Measurements from ENCODE around the gene MEGF6.

Gene MEGF6

DNA sequence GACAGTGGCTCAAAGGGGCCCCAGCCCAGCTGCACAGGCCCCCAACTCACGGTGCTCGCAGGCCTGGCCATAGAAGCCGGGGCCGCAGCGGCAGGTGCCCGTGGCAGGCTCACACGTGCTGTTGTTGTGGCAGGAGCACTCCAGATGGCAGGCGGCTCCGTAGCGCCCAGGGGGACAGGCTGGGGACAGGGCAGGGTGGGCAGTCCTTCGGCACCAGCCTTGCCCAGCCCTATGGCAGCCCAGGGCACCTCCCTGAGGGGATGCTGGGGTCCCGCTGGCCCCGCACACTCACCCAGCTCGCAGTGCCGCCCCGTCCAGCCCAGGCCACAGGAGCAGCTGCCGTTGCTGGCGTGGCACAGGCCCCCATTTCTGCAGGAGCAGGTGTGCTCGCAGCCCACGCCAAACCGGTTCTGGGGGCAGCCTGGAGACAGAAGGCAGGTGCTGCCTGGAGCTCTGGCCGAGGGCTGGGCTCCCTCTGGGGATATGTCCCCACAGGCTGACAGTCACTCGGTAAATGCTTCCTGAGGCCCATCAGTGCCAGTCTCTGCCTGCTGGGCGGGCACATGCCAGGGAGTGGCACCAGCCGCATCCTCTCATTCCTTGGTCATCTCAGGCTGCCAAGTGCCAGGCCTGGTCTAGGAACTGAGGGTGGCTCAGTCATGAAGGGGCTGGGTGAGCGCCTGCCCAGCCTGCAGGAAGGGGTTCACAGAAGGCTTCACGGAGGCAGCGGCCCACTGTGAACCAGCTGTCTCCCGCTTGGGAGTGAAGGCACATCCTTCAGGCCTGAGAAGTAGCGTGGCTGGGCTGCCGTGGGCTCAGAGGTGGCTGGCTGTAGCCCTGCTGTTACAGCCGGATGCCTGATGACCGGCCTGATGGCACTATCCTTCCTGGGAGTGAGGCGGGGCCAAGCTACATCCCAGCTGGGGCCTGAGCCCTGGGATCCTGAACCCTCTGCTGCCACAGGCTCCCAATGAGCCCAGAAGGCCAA lies 116.7 kb downstream of the MEGF6 start:
- H3K9me3 Mint-ChIP-seq = no peaks in the 10 kb centered on the region
- H3K36me3 Mint-ChIP-seq = peaks cover 0 to 2% of the 10 kb centered on the region in 2 donors
- ATAC-seq (replicated peaks) (no peak), DNase-seq (no peak)
- H3K4me1 Mint-ChIP-seq = peaks cover 5 to 15% of the 10 kb centered on the region in 2 donors
- H3K27me3 Mint-ChIP-seq = no peaks in the 10 kb centered on the region
- no peak overlapping the region for H3K27ac Mint-ChIP-seq
- no peak overlapping the region for H3K4me3 Mint-ChIP-seq

DNA sequence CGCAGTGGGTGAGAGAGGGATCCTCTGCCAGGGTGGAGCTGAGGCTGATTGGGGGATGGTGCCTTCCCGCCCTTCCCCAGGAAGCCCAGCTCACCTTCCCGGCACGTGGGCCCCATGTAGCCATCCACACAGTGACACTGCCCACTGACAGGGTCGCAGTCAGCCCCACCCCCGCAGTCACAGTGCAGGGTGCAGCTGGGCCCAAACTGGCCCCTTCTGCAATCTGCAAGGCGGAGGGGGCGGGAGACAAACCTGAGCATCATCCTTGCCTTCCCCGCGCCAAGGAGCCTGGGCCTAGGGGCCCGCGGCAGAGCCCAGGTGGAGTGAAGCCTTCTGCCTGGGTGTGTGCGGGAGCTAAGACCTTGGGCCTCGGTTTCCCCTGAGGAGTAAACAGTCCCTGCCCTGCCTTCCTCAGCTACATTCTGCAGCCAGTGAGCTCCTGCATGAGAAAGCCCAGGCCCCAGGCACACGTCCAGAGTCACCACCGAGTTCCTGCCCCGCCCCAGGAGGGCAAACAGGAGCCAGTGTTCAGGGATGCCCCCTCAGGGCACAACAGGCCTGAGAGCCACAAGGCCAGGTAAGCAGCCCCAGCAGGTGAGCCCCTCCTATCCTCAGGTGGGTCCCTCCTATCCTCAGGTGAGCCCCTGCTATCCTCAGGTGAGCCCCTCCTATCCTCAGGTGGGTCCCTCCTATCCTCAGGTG lies 118.6 kb downstream of the MEGF6 start:
- H3K9me3 Mint-ChIP-seq = peaks cover 11% of the 10 kb centered on the region in 2 donors
- H3K4me1 Mint-ChIP-seq = peaks cover 5 to 12% of the 10 kb centered on the region in 2 donors
- no peak overlapping the region for H3K27ac Mint-ChIP-seq
- no peak overlapping the region for H3K4me3 Mint-ChIP-seq
- no peaks in the 10 kb centered on the region for H3K27me3 Mint-ChIP-seq
- DNase-seq (no peak), ATAC-seq (replicated peaks) (no peak)
- peaks cover 2 to 7% of the 10 kb centered on the region in 2 donors for H3K36me3 Mint-ChIP-seq

DNA sequence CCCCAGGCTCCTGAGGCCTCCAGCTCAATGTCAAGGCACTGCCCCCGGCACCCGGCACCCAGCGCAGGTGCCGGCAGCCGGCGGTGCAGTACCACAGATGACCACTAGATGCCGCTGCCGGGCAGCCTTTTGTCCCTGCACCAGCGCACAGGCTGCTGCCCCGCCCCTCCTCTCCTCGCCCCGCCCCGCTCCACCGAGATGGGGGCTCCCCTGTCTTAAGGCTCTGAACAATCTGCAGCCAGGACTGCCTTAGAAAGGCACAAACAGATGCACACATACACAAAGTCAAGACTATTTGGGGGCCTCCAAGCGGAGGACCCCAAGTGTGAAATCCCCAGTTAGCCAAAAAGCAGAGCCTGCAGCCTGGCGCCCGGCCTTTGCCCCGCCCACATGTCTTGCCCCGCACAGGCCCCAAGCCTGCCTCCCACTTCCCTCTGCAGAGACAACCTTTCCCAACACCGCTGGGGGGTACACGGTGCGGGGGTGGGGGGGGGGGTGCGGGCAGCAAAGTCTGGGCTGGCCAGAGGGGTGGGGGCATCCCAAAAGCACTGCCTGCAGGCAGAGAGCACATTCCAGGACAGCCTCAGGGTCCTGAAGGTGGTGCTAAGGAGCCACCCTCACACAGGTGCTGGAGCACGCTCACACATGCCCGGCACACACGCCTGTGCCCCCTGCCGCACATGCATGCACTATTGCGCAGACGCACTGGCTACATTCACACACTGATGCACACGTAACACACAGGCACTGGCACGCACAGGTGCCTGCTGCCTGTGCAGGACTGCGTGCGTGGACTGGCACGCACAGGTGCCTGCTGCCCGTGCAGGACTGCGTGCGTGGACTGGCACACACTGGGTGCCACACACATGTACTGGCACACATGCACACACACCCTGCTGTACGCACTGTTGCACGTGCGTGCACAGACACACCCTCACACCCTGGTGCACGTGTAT lies 119.7 kb downstream of the MEGF6 start:
- ATAC-seq (replicated peaks) = peak; percentile 94 to 95
- H3K9me3 Mint-ChIP-seq = peaks cover 11% of the 10 kb centered on the region in 2 donors
- peaks cover 2 to 7% of the 10 kb centered on the region in 2 donors for H3K36me3 Mint-ChIP-seq
- H3K27ac Mint-ChIP-seq = peak overlapping the region; percentile 31
- H3K4me3 Mint-ChIP-seq = peak overlapping the region; percentile 75 to 77
- peaks cover 5 to 12% of the 10 kb centered on the region in 2 donors for H3K4me1 Mint-ChIP-seq
- no peaks in the 10 kb centered on the region for H3K27me3 Mint-ChIP-seq
- peak; percentile 76 for DNase-seq

DNA sequence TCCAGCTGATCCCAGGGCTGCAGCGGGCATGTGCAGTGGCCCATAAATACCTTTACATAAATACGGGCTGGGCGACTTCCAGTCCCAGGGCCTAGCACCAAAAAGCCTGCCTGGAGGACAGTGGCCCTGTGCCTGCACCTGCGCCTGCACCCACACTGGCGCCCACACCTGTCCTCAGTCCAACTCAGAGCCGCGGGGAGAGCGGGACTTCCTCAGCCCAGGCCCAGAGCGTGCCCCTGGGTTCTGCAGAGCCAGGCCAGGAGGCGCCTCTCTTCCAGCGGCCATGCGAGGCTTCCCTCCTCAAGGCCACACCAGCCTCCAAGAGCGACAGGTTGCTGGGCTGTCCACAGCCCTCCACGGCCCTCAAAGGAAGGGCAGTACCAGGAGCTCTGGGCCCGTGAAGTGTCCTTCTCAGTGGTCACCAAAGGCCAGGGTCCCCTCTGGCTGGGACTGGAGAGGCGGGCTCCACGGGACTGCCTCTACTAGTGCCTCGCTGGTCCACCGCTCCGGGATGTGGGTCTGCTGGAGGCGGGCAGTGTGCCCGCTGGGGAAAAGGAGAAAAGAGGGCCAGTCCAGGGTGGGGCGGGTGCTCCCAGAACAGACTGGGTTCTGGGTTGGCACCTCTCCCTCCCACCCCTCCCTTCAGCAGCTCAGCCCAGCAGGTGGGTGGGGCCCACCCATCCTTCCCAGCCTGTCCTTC lies 121.1 kb downstream of the MEGF6 start:
- DNase-seq = no peak
- no peak overlapping the region for H3K4me3 Mint-ChIP-seq
- no peak overlapping the region for H3K27ac Mint-ChIP-seq
- peaks cover 5 to 12% of the 10 kb centered on the region in 2 donors for H3K4me1 Mint-ChIP-seq
- H3K27me3 Mint-ChIP-seq = peaks cover 0 to 1% of the 10 kb centered on the region in 2 donors
- ATAC-seq (replicated peaks) = no peak
- peaks cover 11% of the 10 kb centered on the region in 2 donors for H3K9me3 Mint-ChIP-seq
- H3K36me3 Mint-ChIP-seq = peaks cover 2 to 7% of the 10 kb centered on the region in 2 donors

DNA sequence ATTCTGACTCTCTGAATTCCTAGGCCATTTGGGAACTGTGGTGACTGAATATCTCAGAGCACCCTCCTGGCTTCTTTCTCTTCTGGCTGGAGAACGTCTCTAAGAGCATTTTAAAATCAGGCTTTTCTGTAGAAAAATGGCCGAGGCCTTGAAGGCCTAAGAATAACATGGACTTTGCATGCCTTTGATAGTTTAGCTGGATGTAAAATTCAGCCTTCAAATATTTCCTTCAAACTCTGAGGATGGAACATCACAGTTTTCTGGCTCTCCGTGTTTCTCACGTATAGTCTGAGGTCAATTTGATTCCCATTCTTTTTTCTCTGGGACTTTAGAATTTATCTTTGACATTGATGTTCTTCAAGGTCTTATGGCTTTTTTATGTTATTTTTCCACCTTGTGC lies 122.9 kb downstream of the MEGF6 start:
- no peak for DNase-seq
- peaks cover 11% of the 10 kb centered on the region in 2 donors for H3K9me3 Mint-ChIP-seq
- H3K27me3 Mint-ChIP-seq = peaks cover 7 to 16% of the 10 kb centered on the region in 2 donors
- H3K4me3 Mint-ChIP-seq = no peak overlapping the region
- peaks cover 2 to 7% of the 10 kb centered on the region in 2 donors for H3K36me3 Mint-ChIP-seq
- peaks cover 8 to 18% of the 10 kb centered on the region in 2 donors for H3K4me1 Mint-ChIP-seq
- no peak overlapping the region for H3K27ac Mint-ChIP-seq
- ATAC-seq (replicated peaks) = no peak

DNA sequence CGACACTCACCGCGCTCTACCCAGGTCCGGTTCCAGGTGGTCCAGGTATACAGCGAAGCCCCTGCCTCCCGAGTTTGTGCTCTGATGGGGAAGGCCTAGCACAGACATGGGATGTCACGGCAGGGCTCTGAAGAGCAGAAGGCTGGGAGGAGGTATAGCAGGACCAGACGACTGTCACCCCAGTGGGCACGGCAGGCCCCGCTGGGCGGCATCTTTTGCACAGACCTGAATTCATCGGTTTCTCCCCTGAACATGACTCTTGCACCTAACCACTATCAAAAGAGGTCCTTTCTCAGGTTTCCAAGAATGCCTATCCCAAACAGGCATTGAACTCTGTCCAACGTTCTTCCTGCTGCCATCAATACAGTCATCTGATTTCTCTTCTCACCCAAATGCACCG lies 126.3 kb downstream of the MEGF6 start:
- H3K27me3 Mint-ChIP-seq = peaks cover 7 to 21% of the 10 kb centered on the region in 2 donors
- H3K36me3 Mint-ChIP-seq = peaks cover 0 to 7% of the 10 kb centered on the region in 2 donors
- no peak for ATAC-seq (replicated peaks)
- H3K4me3 Mint-ChIP-seq = no peak overlapping the region
- no peak for DNase-seq
- H3K4me1 Mint-ChIP-seq = peaks cover 2 to 7% of the 10 kb centered on the region in 2 donors
- peaks cover 11% of the 10 kb centered on the region in 2 donors for H3K9me3 Mint-ChIP-seq
- H3K27ac Mint-ChIP-seq = no peak overlapping the region

DNA sequence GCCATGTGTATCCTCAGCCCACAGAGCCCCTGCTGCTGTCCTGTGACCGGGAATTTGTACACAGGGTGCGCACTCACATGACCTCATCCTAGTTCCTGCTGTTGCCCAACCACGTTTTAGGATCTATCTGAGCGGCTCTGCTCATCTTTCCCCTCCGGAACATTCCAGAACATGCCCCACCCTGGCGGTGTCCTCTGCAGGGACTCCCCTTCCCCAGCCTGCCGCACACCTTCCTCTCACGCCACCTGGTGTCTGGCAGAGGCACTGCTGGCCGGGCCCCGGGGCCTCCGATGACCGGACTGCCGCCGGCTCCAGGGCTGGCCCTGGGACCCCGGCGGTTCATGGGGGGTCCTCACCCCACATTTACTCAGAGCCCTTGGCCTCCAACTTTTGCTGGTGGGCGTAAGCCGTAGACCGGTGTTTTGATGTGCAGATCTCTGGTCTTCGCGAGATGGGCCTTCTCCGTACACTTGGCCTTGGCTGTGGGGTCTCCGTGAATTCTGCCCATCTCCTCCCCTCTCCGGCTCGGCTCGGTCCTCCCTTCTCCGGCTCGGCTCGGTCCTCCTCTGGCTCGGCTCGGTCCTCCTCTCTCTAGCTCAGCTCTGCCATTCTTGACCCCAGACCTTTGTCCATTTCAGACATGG lies 127.4 kb downstream of the MEGF6 start:
- ATAC-seq (replicated peaks) = peak; percentile 48 to 51

DNA sequence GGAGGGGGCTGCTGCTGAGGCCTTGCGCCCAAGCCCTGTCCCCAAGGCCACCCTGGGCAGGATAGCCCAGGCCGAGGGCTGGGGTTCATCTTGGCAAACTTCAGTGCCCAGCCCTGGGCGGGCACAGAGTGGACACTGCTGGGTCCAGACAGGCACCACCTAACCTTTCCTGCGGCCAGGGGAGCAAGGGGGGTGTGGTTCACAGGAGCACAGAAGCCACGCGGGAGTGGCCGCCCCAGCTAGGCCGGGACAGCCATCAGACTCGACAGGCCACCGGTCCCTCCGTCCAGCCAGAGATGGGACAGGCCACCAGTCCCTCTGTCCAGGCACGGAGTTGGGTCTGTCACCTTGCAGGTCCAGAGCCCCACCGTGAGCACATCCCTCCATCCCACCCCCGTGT lies 127.9 kb downstream of the MEGF6 start:
- H3K36me3 Mint-ChIP-seq = no peaks in the 10 kb centered on the region
- peaks cover 4% of the 10 kb centered on the region in 2 donors for H3K9me3 Mint-ChIP-seq
- H3K4me1 Mint-ChIP-seq = peaks cover 2 to 7% of the 10 kb centered on the region in 2 donors
- H3K27ac Mint-ChIP-seq = no peak overlapping the region
- no peak overlapping the region for H3K4me3 Mint-ChIP-seq
- ATAC-seq (replicated peaks) (no peak), DNase-seq (no peak)
- peaks cover 7 to 21% of the 10 kb centered on the region in 2 donors for H3K27me3 Mint-ChIP-seq

More for the DNA sequence above, 127.4 kb downstream of the MEGF6 start:
- no peak overlapping the region for H3K4me3 Mint-ChIP-seq
- peaks cover 7 to 21% of the 10 kb centered on the region in 2 donors for H3K27me3 Mint-ChIP-seq
- peaks cover 0 to 3% of the 10 kb centered on the region in 2 donors for H3K36me3 Mint-ChIP-seq
- peaks cover 8 to 9% of the 10 kb centered on the region in 2 donors for H3K9me3 Mint-ChIP-seq
- peaks cover 2 to 7% of the 10 kb centered on the region in 2 donors for H3K4me1 Mint-ChIP-seq
- no peak for DNase-seq
- H3K27ac Mint-ChIP-seq = no peak overlapping the region

DNA sequence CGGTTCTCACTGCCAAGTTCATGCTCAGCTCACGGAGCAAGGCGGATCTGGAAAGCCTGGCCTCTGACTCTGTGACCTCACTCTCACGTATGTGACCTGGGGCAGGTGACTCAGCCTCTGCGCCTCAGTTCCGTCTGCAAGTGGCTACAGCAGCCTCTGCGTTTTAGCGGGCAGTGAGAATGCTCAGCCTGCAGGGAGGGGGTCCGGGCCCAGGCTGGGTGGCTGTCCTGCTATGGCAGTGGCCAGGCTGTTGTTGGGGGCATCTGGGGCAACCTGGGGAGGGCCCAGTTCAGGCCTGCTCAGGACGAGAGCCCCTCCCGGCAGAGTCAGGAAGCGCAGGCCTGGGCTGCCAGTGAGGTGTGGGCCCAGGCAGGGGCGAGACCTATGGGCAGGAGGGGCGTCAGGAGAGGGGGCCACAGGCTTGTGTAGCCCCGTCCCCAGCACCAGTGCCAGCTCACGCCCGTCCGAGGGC lies 128.9 kb downstream of the MEGF6 start:
- ATAC-seq (replicated peaks) (peak; percentile 59), DNase-seq (no peak)
- H3K36me3 Mint-ChIP-seq = no peaks in the 10 kb centered on the region
- no peak overlapping the region for H3K27ac Mint-ChIP-seq
- no peaks in the 10 kb centered on the region for H3K9me3 Mint-ChIP-seq
- peaks cover 2 to 7% of the 10 kb centered on the region in 2 donors for H3K4me1 Mint-ChIP-seq
- no peak overlapping the region for H3K4me3 Mint-ChIP-seq
- H3K27me3 Mint-ChIP-seq = peaks cover 11 to 21% of the 10 kb centered on the region in 2 donors

DNA sequence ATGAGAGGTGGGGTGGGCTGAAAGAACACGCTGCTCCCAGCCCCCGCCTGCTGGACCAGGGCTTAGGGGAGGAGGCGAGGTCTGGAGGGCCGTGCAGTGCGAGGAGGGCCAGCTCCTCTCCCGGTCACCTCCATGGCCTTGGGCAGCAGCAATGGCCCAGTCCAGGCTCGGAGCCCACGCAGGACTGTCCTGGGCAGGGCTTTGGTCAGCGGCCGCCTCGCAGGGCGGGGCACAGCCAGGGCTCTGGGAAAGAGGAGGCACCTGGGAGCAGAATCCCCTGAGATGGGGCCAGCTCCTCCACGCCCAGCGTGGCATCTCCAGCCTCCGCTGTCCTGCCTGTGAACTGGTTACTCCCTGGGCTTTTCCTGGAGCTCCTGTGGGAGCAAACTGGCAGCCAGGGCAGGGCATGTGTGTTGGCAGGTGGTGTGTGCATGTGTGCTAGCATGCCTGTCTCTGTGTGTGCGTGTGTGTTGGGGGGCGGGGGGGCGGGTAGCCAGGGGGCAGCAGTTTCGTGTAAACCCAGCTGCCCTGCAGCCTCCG lies 129.4 kb downstream of the MEGF6 start:
- peaks cover 12 to 21% of the 10 kb centered on the region in 2 donors for H3K27me3 Mint-ChIP-seq
- H3K4me3 Mint-ChIP-seq = no peak overlapping the region
- no peak overlapping the region for H3K27ac Mint-ChIP-seq
- DNase-seq = no peak
- H3K4me1 Mint-ChIP-seq = peaks cover 2 to 7% of the 10 kb centered on the region in 2 donors
- no peaks in the 10 kb centered on the region for H3K36me3 Mint-ChIP-seq
- no peaks in the 10 kb centered on the region for H3K9me3 Mint-ChIP-seq
- no peak for ATAC-seq (replicated peaks)

DNA sequence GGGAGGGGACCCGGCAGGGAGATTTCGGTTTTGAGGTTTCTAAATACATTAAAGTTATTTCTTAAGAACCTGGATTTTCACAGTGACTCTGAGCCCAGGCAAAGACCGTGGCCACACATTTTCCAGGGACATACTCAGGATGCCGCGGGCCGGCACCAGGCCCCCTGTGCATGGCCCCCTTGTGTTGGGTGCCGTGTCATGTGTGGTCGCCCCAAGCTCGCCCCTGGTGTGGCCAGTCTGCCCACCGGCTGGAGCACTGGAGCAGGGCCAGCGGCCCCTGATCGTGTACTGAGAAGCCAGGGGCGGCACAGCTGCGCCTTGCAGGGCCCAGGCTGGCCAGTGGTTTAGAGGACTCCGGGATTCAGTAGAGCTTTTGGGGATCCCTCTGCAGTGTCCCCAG lies 130.3 kb downstream of the MEGF6 start:
- Mint-ChIP-seq H3K36me3 (no peaks in the 10 kb centered on the region), H3K27me3 (peaks cover 12 to 21% of the 10 kb centered on the region in 2 donors), H3K4me3 (no peak overlapping the region), H3K9me3 (no peaks in the 10 kb centered on the region), H3K27ac (no peak overlapping the region), H3K4me1 (peaks cover 2 to 7% of the 10 kb centered on the region in 2 donors)
- ATAC-seq (replicated peaks) (no peak), DNase-seq (no peak)

DNA sequence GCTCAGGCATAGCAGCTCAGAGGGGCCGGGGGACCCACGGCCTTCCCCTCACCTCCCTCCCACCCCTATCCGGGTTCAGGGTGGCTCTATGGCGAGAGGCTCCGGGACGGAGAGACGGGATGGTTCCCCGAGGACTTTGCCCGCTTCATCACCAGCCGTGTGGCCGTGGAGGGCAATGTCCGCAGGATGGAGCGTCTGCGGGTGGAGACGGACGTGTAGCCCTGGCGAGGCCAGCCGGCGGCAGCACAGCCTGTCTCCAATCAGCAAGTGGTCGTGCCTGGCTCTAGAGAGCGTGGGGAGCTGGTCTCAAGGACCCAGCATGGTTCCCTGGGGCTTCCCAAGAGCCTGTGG lies 131.0 kb downstream of the MEGF6 start:
- no peak for ATAC-seq (replicated peaks)
- DNase-seq = no peak
- no peaks in the 10 kb centered on the region for H3K36me3 Mint-ChIP-seq
- peaks cover 12 to 21% of the 10 kb centered on the region in 2 donors for H3K27me3 Mint-ChIP-seq
- no peaks in the 10 kb centered on the region for H3K9me3 Mint-ChIP-seq
- no peak overlapping the region for H3K4me3 Mint-ChIP-seq
- H3K4me1 Mint-ChIP-seq = peaks cover 2 to 7% of the 10 kb centered on the region in 2 donors
- no peak overlapping the region for H3K27ac Mint-ChIP-seq
